ENCODE results near the gene VGLL2. TPM values are rescaled to one million over a fixed set of nuclear protein-coding genes. Genes with fewer than 3 reads are reported as not detected.

Gene VGLL2
- polyA plus RNA-seq, 2 of the 4 experiments (the other 2 are of a cell fraction), result not detected

- CTCF ChIA-PET, result no interaction called here
- 31% methylated on average over 2 of the region's 2 CpGs for WGBS (ENCODE audit: missing lambda C conversion rate)
- FAIRE-seq (no peak), DNase-seq (ENCODE audit: low read depth in 1 of 2, low spot score in 1 of 2) (no peak), ATAC-seq (no peak)
- no peak for TF ChIP-seq HOXB13 (CRISPR knock-in tag; IDR thresholded peaks at IDR 0.05; ENCODE audit: low read depth)
- Histone ChIP-seq H3K4me1 (no peaks in the 10 kb centered on the region), H3K4me3 (no peak overlapping the region), H3K9me3 (no peaks in the 10 kb centered on the region), H3K27ac (no peak overlapping the region), H3K4me2 (no peak overlapping the region)
- POLR2A ChIA-PET, result no interaction called here
Measured at GRCh38 chr6:117304446-117304845, 39.1 kb downstream of the VGLL2 start.

- ATAC-seq, result no peak
- CTCF ChIA-PET, result no interaction called here
Measured at GRCh38 chr6:117306227-117306790, 41.0 kb downstream of the VGLL2 start.

DNA sequence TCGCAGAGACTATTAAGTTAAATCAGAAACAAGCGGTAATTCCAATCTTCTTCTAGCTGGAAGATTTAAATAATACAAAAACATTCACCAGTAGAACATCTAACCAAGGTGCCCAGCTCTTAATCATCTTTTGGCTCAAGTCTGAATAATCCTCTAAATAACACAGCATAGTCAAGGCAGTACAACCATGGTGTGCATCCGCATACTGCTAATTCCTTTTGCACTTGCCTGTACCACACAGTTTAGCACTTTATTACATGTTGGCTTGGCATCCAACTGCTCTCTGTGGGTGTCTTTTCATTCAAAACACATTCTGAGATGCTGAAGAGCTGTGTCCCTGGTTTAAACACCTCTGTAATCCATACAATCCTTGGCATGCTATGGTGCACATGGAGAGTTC lies 42.3 kb downstream of the VGLL2 start:
- H3K4me2 ChIP-seq, result no peak overlapping the region
- no peak overlapping the region for H3K27ac ChIP-seq
- H3K9me3 ChIP-seq, result no peaks in the 10 kb centered on the region
- no peak for FAIRE-seq
- ATAC-seq, result no peak
- DNase-seq (ENCODE audit: low read depth in 1 of 2, low spot score in 1 of 2), result no peak
- POLR2A ChIA-PET, result no interaction called here
- 57% methylated on average over 3 of the region's 3 CpGs for WGBS (ENCODE audit: missing lambda C conversion rate)
- TF ChIP-seq NFE2L2 (conservative IDR thresholded peaks at IDR 0.05; ENCODE audit: low read length), result no peak
- no peak for TF ChIP-seq NR3C1 (IDR thresholded peaks at IDR 0.05)
- TF ChIP-seq TFCP2L1 (CRISPR knock-in tag; IDR thresholded peaks at IDR 0.05), result no peak
- no peak for TF ChIP-seq RARB (CRISPR knock-in tag; IDR thresholded peaks at IDR 0.05)
- no peak for TF ChIP-seq CEBPB (IDR thresholded peaks at IDR 0.05)
- no peak for TF ChIP-seq TP53 (CRISPR knock-in tag; IDR thresholded peaks at IDR 0.05)
- TF ChIP-seq PBX3 (IDR thresholded peaks at IDR 0.05), result no peak
- no peak for TF ChIP-seq POLR2A (IDR thresholded peaks at IDR 0.05; ENCODE audit: low read length)
- no peak for TF ChIP-seq CHD4 (IDR thresholded peaks at IDR 0.05; ENCODE audit: borderline replicate concordance)
- no peak for TF ChIP-seq FOXS1 (CRISPR knock-in tag; IDR thresholded peaks at IDR 0.05)
- TF ChIP-seq PHF8 (IDR thresholded peaks at IDR 0.05; ENCODE audit: borderline replicate concordance, low read depth), result no peak
- no peak for TF ChIP-seq HOXB13 (CRISPR knock-in tag; IDR thresholded peaks at IDR 0.05; ENCODE audit: low read depth)
- TF ChIP-seq CBX2 (IDR thresholded peaks at IDR 0.05; ENCODE audit: borderline replicate concordance, low read depth), result no peak
- no peak for TF ChIP-seq JUN (IDR thresholded peaks at IDR 0.05)
- TF ChIP-seq, protein P1, sequence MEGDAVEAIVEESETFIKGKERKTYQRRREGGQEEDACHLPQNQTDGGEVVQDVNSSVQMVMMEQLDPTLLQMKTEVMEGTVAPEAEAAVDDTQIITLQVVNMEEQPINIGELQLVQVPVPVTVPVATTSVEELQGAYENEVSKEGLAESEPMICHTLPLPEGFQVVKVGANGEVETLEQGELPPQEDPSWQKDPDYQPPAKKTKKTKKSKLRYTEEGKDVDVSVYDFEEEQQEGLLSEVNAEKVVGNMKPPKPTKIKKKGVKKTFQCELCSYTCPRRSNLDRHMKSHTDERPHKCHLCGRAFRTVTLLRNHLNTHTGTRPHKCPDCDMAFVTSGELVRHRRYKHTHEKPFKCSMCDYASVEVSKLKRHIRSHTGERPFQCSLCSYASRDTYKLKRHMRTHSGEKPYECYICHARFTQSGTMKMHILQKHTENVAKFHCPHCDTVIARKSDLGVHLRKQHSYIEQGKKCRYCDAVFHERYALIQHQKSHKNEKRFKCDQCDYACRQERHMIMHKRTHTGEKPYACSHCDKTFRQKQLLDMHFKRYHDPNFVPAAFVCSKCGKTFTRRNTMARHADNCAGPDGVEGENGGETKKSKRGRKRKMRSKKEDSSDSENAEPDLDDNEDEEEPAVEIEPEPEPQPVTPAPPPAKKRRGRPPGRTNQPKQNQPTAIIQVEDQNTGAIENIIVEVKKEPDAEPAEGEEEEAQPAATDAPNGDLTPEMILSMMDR (IDR thresholded peaks at IDR 0.05), result no peak
- TF ChIP-seq ZNF302 (CRISPR knock-in tag; IDR thresholded peaks at IDR 0.05), result no peak
- TF ChIP-seq RAD21 (conservative IDR thresholded peaks at IDR 0.05 in 1 of 2, IDR thresholded peaks at IDR 0.05 in 1 of 2), result no peak
- H3K4me1 ChIP-seq, result no peaks in the 10 kb centered on the region
- no peak overlapping the region for H3K4me3 ChIP-seq
- CTCF ChIA-PET, result no interaction called here

More at GRCh38 chr6:117306227-117306790, 41.0 kb downstream of the VGLL2 start:
- 7% methylated on average over 3 of the region's 3 CpGs for WGBS (ENCODE audit: missing lambda C conversion rate)
- H3K4me2 ChIP-seq, result no peak overlapping the region
- H3K4me3 ChIP-seq, result no peak overlapping the region
- POLR2A ChIA-PET, result no interaction called here
- no peaks in the 10 kb centered on the region for H3K9me3 ChIP-seq
- no peak for DNase-seq (ENCODE audit: low read depth in 1 of 2, low spot score in 1 of 2)
- H3K27ac ChIP-seq, result no peak overlapping the region
- TF ChIP-seq RNF2 (IDR thresholded peaks at IDR 0.05; ENCODE audit: borderline replicate concordance, low read depth) (no peak), MAFK (IDR thresholded peaks at IDR 0.05; ENCODE audit: partially characterized antibody) (no peak), ESRRA (IDR thresholded peaks at IDR 0.05; ENCODE audit: borderline replicate concordance, low read length) (no peak), NR3C1 (IDR thresholded peaks at IDR 0.05) (no peak), GATA3 (IDR thresholded peaks at IDR 0.05; ENCODE audit: borderline replicate concordance) (no peak), TP53 (CRISPR knock-in tag; IDR thresholded peaks at IDR 0.05) (no peak), PHF8 (IDR thresholded peaks at IDR 0.05; ENCODE audit: borderline replicate concordance, low read depth) (no peak), SREBF2 (IDR thresholded peaks at IDR 0.05) (no peak), NPAS2 (CRISPR knock-in tag; IDR thresholded peaks at IDR 0.05; ENCODE audit: borderline replicate concordance) (no peak), CHD4 (IDR thresholded peaks at IDR 0.05; ENCODE audit: borderline replicate concordance) (no peak), ZFP36 (IDR thresholded peaks at IDR 0.05; ENCODE audit: borderline replicate concordance, partially characterized antibody) (no peak), USF2 (IDR thresholded peaks at IDR 0.05) (no peak), HOXB13 (CRISPR knock-in tag; IDR thresholded peaks at IDR 0.05; ENCODE audit: low read depth) (no peak), TFCP2L1 (CRISPR knock-in tag; IDR thresholded peaks at IDR 0.05) (no peak), KDM5A (IDR thresholded peaks at IDR 0.05) (no peak), HOXB5 (CRISPR knock-in tag; IDR thresholded peaks at IDR 0.05) (no peak)
- TF ChIP-seq, protein P1 (IDR thresholded peaks at IDR 0.05), result no peak
- TF ChIP-seq, protein P2, sequence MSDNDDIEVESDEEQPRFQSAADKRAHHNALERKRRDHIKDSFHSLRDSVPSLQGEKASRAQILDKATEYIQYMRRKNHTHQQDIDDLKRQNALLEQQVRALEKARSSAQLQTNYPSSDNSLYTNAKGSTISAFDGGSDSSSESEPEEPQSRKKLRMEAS (IDR thresholded peaks at IDR 0.05), result no peak
- FAIRE-seq, result no peak
- no peaks in the 10 kb centered on the region for H3K4me1 ChIP-seq

All from A549 (cell line).